A673 (cell line): ENCODE results near the gene ABCD1.

Source experiments
- CTCF ChIP-seq: fragments of 300-800, 200-600 bp; sonication (generic); conservative IDR thresholded peaks from 2 replicates; pipeline ENCODE4 v1.5.1; 2017; ENCODE audit warnings: low read depth, mild to moderate bottlenecking, antibody characterized with exemption, low read length, moderate library complexity, mixed read lengths
- EZH2 ChIP-seq: fragments of 200-600 bp; sonication (generic); IDR thresholded peaks from 2 replicates; pipeline ENCODE4 v1.6.1; 2017; ENCODE audit warnings: borderline replicate concordance, low read depth, mild to moderate bottlenecking, mixed read lengths, antibody characterized with exemption, low read length; ENCODE audit not compliant: poor library complexity, severe bottlenecking

- TF ChIP-seq CTCF = peak; percentile 32; the same call in 1 of the 2 replicates
- no peak for TF ChIP-seq EZH2
These were observed 37.3 kb upstream of the ABCD1 start, which contains the start of gene SLC6A8 for GRCh38 chrX:153687121-153688039.
